Ishikawa (cell line): ENCODE data around the gene HIC1.

Experiments used
- RAD21 ChIP-seq: IDR thresholded peaks from 2 replicates; pipeline ENCODE4 v1.6.1; 2012; ENCODE audit warnings: low read depth
- ZBTB7A ChIP-seq: IDR thresholded peaks from 2 replicates; pipeline ENCODE4 v1.6.1; 2012; ENCODE audit warnings: low read depth

- TF ChIP-seq RAD21 (no peak), ZBTB7A (no peak)
These were observed 34.2 kb upstream of the HIC1 start for GRCh38 chr17:2020721-2021120.
